NCI-H446 treated with DMSO at 0.1 percent for 48 hours (cell line): ENCODE data around the gene ABCB8.
A peak's percentile ranks its signal among the peaks of the same experiment; 100 is the strongest.

Source experiments
- DNase-seq: peaks from one replicate; lab custom pipeline; 2025; lab: John Stamatoyannopoulos, UW

The ABCB8 gene

DNA sequence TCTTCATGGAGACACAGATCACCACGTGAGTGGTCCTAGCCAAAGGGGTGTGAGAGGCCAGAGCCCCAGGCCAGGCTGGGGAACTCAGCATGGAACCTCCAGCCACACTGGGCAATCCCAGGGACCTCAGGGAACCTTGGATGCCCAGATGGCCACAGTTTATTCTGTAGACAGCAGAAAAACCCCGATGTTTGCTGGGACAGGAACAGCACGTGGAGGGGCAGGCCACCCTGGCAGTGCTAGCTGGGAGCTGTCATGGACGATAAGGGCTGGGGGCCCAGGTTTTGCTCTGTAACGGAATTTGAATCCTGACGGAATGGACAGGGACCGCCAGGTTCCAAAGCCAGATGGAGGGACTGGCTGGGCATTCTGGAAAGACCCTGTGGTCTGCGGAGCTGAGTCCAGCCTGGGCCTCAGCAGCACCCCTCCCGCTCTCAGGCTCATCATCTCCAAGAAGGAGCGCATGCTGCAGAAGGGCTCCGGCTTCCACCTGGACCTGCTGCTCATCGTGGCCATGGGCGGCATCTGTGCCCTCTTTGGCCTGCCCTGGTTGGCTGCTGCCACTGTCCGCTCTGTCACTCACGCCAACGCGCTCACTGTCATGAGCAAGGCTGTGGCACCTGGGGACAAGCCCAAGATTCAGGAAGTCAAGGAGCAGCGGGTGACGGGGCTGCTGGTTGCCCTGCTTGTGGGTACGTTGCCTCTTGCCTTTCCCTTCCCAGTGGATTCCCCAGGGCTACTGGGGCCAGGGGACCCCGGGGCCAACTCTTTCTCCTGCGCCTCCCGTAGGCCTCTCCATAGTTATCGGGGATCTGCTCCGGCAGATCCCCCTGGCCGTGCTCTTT is 46.8 kb downstream of the ABCB8 start:
- no peak for DNase-seq

DNA sequence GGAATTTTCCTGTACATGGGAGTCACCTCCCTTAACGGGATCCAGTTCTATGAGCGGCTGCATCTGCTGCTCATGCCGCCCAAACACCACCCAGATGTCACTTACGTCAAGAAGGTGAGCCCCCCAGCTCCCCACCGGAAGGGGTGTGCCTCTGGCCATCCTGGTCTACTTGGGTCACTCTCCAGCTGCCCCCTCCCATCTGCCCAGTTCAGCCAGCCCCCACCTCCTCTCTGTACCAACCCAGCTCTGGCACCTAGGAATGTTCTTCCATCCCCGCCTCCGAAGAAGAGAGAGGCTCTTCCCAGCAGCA is 47.4 kb downstream of the ABCB8 start:
- no peak for DNase-seq

DNA sequence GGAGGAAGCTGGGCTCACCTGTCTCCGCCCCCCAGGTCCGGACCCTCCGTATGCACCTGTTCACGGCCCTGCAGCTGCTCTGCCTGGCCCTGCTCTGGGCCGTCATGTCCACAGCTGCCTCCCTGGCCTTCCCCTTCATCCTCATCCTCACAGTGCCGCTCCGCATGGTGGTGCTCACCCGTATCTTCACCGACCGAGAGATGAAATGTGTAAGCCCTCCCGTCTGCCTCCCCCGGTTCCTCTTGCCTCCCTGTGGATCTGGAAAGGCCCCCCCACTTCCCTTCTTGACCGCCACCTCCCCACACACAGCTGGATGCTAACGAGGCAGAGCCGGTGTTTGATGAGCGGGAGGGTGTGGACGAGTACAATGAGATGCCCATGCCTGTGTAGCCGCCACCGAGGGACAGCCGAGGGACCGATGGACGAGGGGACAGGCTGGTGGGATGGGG is 47.8 kb downstream of the ABCB8 start:
- no peak for DNase-seq

DNA sequence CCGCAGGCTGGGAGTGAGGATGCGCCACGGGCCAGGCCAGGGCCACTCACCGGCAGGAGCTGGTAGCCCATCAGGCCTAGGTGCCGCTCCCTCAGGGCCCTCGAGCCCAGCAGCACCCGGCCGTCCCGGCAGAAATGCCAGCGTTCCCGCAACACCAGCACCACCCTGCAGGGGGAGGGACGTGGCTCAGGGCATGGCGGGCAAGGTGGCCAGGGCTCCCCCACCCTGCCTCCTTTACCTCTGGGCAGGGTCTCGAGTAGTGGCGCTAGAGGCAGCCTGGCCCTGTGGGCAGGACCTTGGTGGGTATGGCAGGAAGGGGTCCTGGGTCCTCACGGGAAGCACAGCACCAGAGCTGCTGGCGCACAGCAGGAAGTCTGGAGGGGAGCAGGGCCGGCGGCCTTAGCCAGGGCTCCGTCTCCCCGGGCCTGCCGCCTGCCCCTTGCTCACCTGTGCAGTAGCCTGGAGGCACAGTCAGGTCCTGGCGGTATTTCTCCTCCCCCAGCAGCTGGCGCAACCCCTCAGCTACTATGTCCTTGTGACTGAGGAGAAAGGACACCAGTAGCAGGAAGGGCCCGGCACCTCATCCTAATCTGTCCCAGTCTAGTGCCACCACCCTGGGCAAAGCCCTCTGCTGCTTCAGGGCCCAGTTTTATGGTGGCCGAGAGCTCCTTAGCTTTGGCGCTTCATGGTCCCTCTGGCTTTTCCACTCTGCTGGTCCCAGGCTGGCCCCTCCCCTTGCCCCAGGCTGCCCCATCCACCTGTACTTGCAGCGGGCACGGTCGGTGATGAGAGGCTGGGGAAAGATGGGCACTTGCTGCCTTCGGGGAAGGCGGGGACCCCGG is 48.8 kb downstream of the ABCB8 start:
- DNase-seq, result no peak

DNA sequence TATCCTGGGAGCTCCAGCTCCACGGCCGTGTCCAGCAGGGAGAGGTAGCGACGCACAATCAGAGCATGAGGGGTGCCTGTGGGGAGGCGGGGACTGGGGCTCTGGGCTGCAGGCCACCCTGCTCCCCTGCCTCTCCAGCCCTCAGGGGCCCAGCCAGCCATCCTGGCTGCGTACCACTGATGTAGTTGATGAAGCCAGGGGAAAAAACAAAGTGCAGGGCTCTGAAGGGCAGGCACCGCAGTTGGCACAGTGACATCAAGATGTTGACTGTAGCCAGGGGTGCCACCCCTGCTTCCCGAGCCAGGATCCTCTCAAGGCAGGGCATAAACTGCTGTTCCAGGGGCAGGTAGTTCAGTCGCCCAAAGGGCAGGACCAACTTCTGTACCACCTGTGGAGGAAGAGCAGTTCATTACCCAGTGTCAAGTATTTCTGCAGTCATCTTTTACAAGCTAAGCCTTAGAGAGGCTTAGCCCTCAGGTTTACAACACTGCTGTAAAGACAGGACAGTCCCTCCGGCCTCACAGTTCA is 49.5 kb downstream of the ABCB8 start:
- DNase-seq, result no peak

DNA sequence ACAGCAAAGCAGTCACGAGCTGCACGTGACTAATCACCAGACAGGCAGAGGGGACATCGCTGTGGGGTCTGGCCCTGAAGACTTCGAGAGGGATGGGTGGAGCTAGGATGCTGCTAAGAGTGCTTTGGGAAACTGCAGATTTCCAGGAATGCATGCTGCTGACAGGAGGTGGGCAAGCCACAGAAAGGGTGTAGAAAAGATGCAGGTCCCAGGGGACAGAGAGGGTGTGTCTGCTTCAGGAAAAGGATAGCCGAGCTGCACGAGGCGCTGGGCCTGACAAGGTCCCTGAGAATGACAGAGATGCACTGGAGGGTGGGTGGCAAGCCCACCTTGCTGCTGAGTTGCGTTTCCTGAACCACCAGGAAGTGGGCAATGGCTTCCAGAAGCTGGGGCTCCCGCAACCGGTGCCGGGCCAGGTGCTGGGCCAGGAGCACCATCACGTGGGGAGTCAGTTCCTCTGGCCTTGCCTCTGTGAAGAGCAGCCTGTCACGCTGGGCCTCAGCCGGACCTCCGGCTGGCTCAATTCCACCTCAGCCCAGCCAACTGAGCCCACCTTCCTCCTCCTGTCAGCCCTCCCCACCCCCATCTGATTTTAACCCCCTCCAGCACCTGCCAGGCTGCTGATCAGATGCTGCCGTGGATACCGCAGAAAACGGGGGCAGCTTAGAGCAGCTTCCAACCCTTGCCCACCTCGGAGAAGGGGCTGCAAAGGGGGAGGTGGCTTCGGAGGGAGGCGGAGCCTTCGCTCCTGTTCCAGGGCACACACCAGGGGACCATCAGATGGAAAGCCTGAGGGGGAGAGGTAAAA is 50.2 kb downstream of the ABCB8 start:
- no peak for DNase-seq

DNA sequence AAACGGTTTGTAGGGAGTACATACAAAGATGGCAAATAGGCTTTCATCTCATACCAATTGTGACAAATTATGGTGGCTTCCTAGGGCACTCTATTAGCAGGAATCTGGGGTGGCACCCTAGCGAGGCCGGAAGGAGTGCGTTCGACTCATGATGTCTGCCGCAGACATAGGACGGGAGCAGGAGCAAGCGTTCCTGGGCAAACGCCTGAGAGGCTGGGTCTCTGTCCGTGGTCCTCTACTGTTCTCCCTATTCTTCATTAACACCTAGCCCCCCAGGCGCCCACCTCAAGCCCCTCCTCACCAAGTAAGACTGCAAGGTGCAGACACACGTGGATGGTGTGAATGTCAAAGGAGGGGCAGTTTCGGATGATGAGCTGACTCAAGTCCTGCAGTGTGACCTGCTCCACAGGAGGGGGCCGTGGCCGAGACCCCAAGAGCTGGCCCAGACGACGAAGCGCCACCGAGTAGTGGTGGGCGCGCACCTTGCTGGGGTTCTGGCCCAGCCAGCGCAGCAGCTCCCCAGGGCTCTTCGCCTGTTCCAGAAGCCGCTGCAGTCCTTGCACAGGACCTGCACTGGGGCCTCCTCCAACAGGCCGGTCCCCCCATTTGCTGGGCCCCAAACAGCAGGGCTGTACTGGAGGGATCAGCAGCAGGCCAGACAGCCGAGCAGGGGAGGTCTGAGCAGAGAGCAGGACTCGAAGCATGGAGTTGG is 51.1 kb downstream of the ABCB8 start:
- no peak for DNase-seq

DNA sequence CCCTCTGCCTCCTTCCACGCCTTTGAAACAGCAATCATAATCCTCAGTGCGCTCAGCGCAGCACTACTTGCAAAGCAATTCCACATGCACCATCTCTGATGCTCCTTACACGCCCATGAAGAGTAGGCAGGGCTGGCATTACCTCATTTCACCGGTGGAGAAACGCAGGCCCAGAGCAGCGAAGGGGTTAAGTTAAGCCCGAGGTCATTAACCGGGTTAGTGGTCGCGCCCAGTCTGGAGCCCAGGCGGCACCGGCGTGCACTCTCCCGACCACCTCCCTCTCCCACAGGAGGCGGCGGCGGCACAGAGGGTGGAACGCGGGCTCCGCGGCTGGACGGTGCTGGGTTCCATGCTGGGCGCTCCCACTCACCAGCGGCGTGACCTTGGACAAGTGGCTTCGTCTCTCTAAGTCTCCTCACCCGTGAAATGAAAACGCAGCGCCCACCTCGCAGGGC is 51.8 kb downstream of the ABCB8 start:
- no peak for DNase-seq

DNA sequence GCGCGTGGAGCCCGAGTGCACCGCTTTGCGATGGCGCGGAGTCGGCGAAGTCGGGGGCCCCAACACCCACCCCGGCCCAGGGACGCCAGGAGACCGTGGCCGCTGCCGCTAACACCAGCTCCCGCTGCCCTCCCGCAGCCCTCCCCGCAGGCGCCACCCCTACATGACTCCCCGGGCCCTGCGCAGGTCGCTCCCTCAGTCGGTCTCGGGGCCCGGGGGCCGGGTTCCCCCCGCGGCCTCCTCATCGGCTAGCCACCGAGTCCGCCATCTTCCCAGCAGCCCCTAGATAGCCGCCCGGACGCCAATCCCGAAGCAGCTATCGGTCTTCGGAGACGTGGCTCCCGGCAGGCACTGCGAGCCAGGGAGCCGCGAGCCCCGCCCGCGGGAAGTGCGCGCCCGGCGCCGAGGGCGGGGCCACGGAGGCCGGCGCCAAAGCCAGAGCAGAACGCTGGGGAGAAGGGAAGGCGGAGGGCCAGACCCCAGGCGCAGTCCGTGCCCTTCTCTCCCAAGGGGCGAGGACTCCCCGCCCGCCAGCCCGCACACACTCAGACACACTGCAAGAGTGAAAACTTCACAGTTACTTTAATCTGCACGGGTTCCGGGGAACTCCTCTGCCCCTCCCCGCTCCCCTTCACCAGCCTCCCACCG is 52.4 kb downstream of the ABCB8 start, which contains the start of gene FASTK:
Gene FASTK, minus strand, starts transcription at position 288 of the 648 bp plus-strand sequence. Its CDS starts 43 bp downstream, at position 245.
- DNase-seq, result peak; percentile 77

DNA sequence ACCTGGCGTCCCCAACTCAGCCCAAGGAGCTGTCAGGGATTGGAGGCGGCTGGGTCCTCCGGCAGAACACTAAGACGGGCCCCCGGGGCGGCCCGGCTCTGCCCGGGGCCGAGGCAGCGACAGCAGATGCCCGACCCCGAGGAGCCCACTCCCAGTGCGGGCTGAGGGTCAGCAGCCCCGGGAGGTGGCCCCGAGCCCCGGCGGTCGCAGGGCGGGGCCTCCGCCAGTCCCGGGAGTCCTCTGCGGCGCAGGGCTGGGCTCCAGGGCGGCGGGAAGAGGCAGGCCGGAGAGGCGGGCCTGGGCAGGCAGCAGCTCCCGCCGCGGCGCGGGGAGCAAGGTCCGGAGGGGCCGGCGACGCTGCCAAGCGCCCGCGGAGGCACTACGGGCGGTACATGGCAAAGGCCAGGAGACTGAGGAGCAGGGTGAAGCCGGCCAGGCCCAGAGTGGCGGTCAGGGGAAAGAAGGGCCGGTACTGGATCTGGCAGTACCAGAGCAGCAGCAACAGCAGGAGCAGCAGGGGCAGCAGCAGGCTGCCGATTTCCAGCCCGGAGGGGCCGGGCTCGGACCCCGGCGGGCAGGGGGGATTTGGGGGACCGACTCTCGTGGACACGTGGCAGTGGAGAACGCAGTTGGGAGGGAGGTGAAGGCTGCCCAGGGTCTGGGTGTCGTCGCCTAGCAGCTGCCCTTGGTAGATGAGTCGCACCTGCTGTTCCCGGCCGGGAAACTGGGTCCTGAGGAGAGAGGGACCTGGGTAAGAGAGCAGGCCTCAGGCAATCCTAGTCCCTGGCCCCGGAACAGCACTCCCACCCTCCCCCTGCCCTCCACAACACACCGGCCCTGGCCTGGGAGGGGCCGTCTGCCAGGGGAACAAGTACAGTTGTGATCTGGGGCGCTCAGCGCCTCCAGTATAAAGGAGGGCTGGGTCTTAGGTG is 53.2 kb downstream of the ABCB8 start:
- no peak for DNase-seq

DNA sequence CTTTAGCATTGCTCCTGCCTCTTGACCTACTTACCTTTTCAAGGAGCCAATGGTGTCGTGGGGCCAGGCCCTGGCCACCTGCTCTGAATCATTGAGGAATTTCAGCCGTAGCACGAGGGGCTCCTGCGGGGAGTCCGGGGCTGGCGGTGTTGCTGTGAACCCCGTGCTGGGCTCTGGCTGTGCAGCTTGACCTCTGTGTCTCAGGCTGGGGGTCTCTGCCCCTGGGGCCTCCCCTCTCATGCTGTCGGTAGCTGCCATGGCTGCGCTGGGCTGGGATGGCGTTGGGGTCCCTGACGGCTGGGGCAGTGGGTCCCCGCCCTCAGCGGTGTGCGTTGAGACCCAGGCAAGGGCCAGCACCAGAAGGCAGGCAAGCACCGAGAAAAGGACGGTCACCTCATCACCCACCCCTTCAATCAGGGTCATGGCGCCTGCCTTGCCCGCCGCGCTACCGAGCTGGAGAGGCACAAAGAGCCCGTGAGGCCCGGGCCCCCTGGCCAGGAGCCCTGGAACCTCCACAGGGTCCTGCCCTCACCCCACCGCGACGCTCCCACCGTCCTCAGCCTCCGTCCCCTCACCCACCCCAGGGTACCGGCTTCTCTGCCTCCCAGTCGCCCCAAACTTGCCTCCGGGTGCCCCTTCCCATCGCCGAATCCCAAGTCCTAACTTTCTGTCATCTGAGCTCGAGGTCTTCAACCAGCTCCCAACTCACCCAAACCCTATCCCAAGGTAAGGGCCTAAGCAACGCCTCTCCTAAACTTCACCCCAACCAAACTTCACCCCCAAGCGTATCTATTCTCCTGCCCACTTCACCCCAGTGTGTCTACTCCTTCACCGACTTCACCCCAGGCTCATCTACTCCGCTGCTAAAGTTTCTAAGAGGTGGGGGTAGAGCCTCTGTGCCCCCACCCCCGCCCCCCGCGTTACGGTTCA is 54.2 kb downstream of the ABCB8 start:
- DNase-seq, result no peak

DNA sequence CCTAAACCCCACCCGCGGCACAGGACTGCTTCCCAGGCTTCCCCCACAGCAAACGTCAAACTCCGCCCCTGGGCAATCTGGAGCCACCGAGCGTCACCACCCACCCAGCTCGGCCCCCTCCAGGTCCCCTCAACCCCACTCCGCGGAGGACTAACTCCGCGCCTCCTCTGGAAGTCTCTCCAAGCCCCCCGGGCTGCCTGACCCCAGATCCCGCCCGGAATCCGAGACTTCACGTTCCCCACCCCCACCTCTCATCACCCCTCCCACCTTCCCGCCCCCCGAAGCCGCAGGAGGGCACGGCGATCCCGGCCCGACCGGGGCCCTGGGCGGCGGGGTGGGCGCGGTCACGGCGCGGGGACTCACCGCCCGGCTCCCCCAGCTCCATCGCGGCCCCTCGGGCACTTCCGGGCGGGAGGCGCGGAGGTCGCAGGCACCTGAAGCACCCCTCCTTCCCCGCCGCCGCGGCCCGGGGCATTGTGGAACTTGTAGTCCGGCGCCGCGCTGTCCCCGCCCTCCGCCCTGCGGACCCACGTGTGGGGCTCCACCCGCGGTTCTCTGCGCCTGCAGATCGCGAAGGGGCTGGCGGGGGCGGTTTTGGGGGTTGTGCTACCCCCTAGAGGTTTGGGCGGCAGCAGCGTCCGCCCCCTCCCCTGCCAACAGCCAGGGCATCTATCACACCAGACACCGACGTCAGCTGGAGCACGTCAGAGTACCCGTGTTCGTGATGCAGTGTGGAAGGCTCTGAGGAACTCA is 55.0 kb downstream of the ABCB8 start, which contains the start of gene TMUB1:
Gene TMUB1, minus strand, starts transcription at position 423 of the 753 bp plus-strand sequence. CDS start 930 bp downstream, outside the sequence.
- DNase-seq, result no peak

DNA sequence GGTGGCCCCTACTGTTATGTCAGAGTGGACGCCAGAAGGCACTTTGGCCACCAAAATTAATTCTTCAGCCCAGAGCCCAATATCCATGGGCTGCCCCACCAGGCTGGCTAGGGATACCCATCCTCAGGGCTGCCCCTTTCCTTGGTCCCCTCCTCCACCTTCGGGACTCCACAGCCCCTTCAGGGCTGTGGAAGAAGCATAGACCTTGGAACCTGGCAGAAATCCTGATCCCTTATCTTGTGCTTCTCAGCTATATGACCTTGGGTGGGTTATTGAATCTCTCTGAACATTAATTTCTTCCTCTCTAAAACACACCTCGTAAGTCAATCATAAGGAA is 55.5 kb downstream of the ABCB8 start:
- DNase-seq, result no peak

DNA sequence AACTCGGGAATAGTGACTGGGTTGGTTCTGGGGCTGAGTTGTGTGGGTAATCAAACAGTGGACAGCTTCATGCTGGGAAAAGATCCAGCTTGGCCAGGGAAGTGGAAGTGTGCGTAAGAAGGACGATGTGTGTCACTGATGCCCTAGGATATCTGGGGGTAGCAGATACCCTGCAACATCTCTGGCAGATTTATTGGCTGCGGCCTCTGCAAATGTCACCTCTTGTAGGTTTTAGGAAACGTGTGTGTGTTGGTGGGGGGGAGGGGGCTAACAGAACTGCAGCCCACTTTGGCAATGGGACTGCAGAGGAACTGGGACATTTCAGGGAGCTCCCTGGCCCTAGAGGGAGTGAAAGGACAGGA is 57.1 kb downstream of the ABCB8 start:
- no peak for DNase-seq

DNA sequence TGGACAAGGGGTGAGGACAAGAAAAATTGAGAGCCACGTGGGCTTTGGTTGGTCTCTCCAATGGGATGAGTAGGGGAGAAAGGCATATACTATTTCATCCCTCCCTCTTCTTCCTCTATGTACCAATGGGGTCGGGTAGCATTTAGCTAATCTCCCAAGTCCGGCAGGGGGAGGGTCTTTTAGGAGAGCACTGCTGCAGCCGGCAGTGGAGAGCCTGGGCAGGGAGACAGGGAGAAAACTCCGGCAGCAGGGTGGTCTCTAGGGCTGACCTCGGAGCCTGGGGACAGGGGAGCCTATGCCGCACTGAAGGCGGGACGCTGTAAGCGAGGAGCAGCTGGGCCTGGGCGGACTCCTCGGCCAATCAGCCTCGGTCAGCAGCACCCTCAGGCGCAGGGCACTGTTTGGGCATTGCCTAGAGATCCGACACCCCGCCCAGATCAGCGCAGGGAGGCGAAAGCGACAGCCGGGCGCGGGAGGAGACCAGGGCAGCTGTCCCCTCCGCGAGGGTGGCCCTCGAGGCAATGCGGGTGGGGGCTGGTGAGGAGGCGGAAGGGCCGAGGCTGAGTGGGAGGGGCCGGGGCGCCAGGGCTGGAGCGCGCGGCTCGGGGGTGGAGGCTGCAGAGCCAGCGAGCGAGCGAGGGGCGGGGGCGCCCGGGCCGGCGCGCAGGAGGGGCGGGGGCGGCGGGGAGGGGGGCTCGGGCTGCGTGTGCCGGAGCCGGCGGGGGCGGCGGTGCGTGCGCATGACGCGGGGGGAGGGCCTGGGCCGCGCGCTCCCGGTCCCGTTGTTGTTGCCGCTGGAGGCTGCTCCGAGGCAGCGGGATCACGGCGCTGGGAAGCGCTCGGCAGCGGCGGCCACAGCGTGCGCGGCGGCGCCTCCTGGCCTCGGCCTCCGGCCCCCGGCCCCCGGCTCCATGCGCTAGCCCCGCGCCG is 57.7 kb downstream of the ABCB8 start, which contains the start of gene AGAP3:
Gene AGAP3, plus strand, starts transcription at position 785 of the 930 bp plus-strand sequence. CDS start 267 bp downstream, outside the sequence.
- peak; percentile 50 for DNase-seq

DNA sequence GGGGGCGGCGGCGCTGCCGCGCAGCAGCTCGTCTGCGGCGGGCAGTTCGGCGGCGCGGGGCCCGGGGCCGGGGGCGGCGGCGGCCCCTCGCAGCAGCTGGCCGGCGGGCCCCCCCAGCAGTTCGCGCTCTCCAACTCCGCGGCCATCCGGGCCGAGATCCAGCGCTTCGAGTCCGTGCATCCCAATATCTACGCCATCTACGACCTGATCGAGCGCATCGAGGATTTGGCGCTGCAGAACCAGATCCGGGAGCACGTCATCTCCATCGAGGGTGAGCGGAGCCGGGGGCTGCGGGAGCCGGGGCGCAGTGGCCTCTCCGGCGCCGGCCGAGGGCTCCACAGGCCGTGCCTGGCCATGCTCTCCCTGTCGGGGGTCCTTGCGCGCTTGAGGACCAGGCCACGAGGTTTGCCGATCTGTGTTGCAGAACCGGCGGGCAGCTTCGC is 58.6 kb downstream of the ABCB8 start:
- DNase-seq, result no peak
